HCT116 (cell line): ENCODE measurements around the gene SMARCE1. TPM values are rescaled to one million over a fixed set of nuclear protein-coding genes. Genes with fewer than 3 reads are reported as not detected.

Experiments used
- ATAC-seq: fragments of 200-7000 bp; cut with Tn5 transposase; 2 replicates; pipeline ENCODE4 v1.9.1; 2020; ENCODE audit warnings: mild to moderate bottlenecking, moderate library complexity
- BruUV-seq: library from RNA; stranded (reverse); fragments of 400-500 nt; replicated peaks from 2 replicates; lab custom pipeline; 2021; lab: Mats Ljungman, UMichigan
- CTCF ChIA-PET: fragments of 300-600 bp; sonication (Branson Sonifier 250); formaldehyde crosslinking; loops from one replicate; lab custom pipeline; 2021; ENCODE audit warnings: antibody characterized with exemption; lab: Charles Lee
- POLR2A ChIA-PET: fragments of 300-600, 350-600 bp; sonication (Branson Sonifier 250); formaldehyde crosslinking; loops from one replicate; lab custom pipeline; 2021; ENCODE audit warnings: antibody characterized with exemption; lab: Charles Lee
- RAD21 ChIA-PET, 2 experiments: fragments of 300-600 bp; sonication (Branson Sonifier 250); formaldehyde crosslinking; loops; one replicate each; lab custom pipeline; 2023; ENCODE audit warnings: low total read pairs in 2 of 2; ENCODE audit not compliant: uncharacterized antibody in 2 of 2, unreplicated experiment in 2 of 2, low non-redundant PET in 1 of 2; lab: Charles Lee
- DNase-seq: peaks from one replicate; pipeline ENCODE4 v3.0.0-alpha.2; 2010; ENCODE audit warnings: low read depth, low spot score
- H2AFZ ChIP-seq: fragments of 200-600 bp; shearing (Covaris generic), sonication (generic); 2 replicates; pipeline ENCODE4 v1.6.1; 2017; ENCODE audit warnings: low read depth, mixed run types, mixed read lengths, antibody characterized with exemption, low read length; ENCODE audit not compliant: poor library complexity, severe bottlenecking
- H3K27ac ChIP-seq: 2 replicates; pipeline ENCODE4 v1.5.1; 2012; ENCODE audit warnings: low read depth, low read length
- H3K27me3 ChIP-seq: fragments of 200-600 bp; sonication (generic); 2 replicates; pipeline ENCODE4 v1.6.1; 2016; ENCODE audit warnings: mixed run types, low read length, mixed read lengths; ENCODE audit not compliant: insufficient read depth
- H3K36me3 ChIP-seq, 2 experiments: fragments of 200-500 bp in 1 of 2; fragments of 200-600 bp in 1 of 2; sonication (Bioruptor generic) in 1 of 2; sonication (generic) in 1 of 2; 2 replicates each; pipeline versions ENCODE4 v1.5.1 to v1.6.1; 2014 to 2016; ENCODE audit warnings: low read length in 2 of 2, inconsistent platforms in 1 of 2, mixed read lengths in 1 of 2, mixed run types in 1 of 2; ENCODE audit not compliant: insufficient read depth in 2 of 2, control insufficient read depth in 1 of 2
- H3K4me1 ChIP-seq, 2 experiments: fragments of 200-600 bp in 1 of 2; sonication (generic) in 1 of 2; 2 replicates each; pipeline versions ENCODE4 v1.5.1 to v1.6.1; 2012 to 2017; ENCODE audit warnings: low read length in 2 of 2, inconsistent platforms in 1 of 2, mild to moderate bottlenecking in 1 of 2, mixed read lengths in 1 of 2, mixed run types in 1 of 2, moderate library complexity in 1 of 2; ENCODE audit not compliant: insufficient read depth in 2 of 2, control insufficient read depth in 1 of 2
- H3K4me2 ChIP-seq: fragments of 200-600 bp; sonication (generic); 2 replicates; pipeline ENCODE4 v1.6.1; 2017; ENCODE audit warnings: mixed run types, low read length, mixed read lengths
- H3K4me3 ChIP-seq, 2 experiments: fragments of 200-600 bp in 1 of 2; sonication (generic) in 1 of 2; replicated peaks in 1 of 2; 2 replicates each; pipeline ENCODE4 v1.5.1; 2011 to 2016; ENCODE audit warnings: low read length in 2 of 2, control low read depth in 1 of 2, low read depth in 1 of 2, mild to moderate bottlenecking in 1 of 2, mixed read lengths in 1 of 2, mixed run types in 1 of 2
- H3K79me2 ChIP-seq: fragments of 200-600 bp; sonication (generic); 2 replicates; pipeline ENCODE4 v1.6.1; 2017; ENCODE audit warnings: mild to moderate bottlenecking, mixed run types, low read length, moderate library complexity, mixed read lengths; ENCODE audit not compliant: insufficient read depth
- H3K9ac ChIP-seq: fragments of 200-600 bp; sonication (generic); 2 replicates; pipeline ENCODE4 v1.6.1; 2016; ENCODE audit warnings: low read length, mixed read lengths
- H3K9me2 ChIP-seq: fragments of 200-600 bp; sonication (generic), shearing (Covaris generic); 2 replicates; pipeline ENCODE4 v1.6.1; 2017; ENCODE audit warnings: mixed run types, mild to moderate bottlenecking, moderate library complexity; ENCODE audit not compliant: insufficient read depth
- H3K9me3 ChIP-seq, 2 experiments: fragments of 200-500 bp in 1 of 2; fragments of 200-600 bp in 1 of 2; sonication (Bioruptor generic) in 1 of 2; sonication (generic) in 1 of 2; 2 replicates each; pipeline ENCODE4 v1.6.1; 2014 to 2017; ENCODE audit warnings: low read length in 2 of 2, mixed read lengths in 2 of 2, inconsistent platforms in 1 of 2, low read depth in 1 of 2, mild to moderate bottlenecking in 1 of 2, mixed run types in 1 of 2, moderate library complexity in 1 of 2; ENCODE audit not compliant: control insufficient read depth in 1 of 2, insufficient read depth in 1 of 2
- H4K20me1 ChIP-seq: fragments of 200-600 bp; sonication (generic), shearing (Covaris generic); 2 replicates; pipeline ENCODE4 v1.6.1; 2017; ENCODE audit warnings: mixed run types, mild to moderate bottlenecking, moderate library complexity; ENCODE audit not compliant: insufficient read depth
- ELF1 ChIP-seq: IDR thresholded peaks from 2 replicates; pipeline ENCODE4 v1.6.1; 2012; ENCODE audit warnings: low read depth, borderline replicate concordance
- SRF ChIP-seq: IDR thresholded peaks from 2 replicates; pipeline ENCODE4 v1.6.1; 2012; ENCODE audit warnings: low read depth
- TCF7L2 ChIP-seq: IDR thresholded peaks from 2 replicates; pipeline ENCODE4 v1.7.0; 2011; ENCODE audit warnings: borderline replicate concordance, inconsistent platforms; ENCODE audit not compliant: insufficient read depth, insufficient read length; ENCODE audit errors: extremely low read depth
- ZNF274 ChIP-seq: fragments of 200-500 bp; sonication (Bioruptor generic); IDR thresholded peaks from 2 replicates; pipeline ENCODE4 v1.6.1; 2014; ENCODE audit warnings: mild to moderate bottlenecking, low read depth, low read length, inconsistent platforms
- intact Hi-C: fragments of 100-400 bp; cut with micrococcal nuclease; formaldehyde crosslinking; loops from 2 replicates; pipeline ENCODE4 v1.10.0; 2022
- total RNA-seq: library from RNA; stranded (reverse); gene quantifications from one replicate; pipeline ENCODE4 v1.2.1, GENCODE V29; 2021; ENCODE audit not compliant: unreplicated experiment
- TF ChIP-seq, protein P1 (sequence below): IDR thresholded peaks from 2 replicates; pipeline ENCODE4 v1.6.1; 2011; ENCODE audit warnings: mild to moderate bottlenecking, low read length, moderate library complexity; ENCODE audit not compliant: insufficient replicate concordance; ENCODE audit errors: extremely low read depth
- TF ChIP-seq, protein P2 (sequence below): IDR thresholded peaks from 2 replicates; pipeline ENCODE4 v1.6.1; 2012

SMARCE1 gene
- total RNA-seq, 1 experiment from 2014 or later = 136 TPM

DNA sequence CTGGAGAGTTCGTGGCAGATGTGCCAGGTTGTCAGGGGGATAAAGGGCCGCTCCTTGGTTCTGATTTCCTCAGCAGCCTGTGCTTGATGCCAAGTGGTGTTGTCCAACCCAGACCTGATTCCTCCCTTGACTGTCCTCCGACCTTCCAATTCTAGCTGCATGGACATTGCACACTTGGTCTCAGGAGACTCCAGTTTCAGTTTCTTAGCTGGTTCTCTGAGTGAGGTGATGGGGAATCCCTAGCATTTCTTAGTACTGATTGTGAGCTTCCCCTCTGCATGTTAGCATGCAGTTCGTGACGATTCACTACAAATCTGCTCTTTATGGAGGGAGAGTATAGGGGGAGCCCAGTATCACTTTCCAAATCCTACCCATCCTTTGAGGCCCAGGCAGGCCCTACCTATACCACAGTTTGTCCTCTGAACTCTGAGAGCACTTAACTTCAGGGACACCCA, 70.0 kb downstream of the SMARCE1 start:
- Histone ChIP-seq H3K9me2 (no peaks in the 10 kb centered on the region), H4K20me1 (no peaks in the 10 kb centered on the region), H2AFZ (no peak overlapping the region), H3K36me3 (no peaks in the 10 kb centered on the region), H3K27me3 (no peaks in the 10 kb centered on the region), H3K79me2 (no peaks in the 10 kb centered on the region), H3K27ac (no peak overlapping the region), H3K4me2 (no peak overlapping the region), H3K4me3 (no peak overlapping the region), H3K9ac (no peak overlapping the region), H3K9me3 (peaks cover 0 to 5% of the 10 kb centered on the region in 2 experiments; a peak in 1 of 4 replicates), H3K4me1 (no peaks in the 10 kb centered on the region)
- ChIA-PET RAD21 (no interaction called here), CTCF (interaction anchor here (1.0 to 1.3 kb wide), 2 partner anchors 18 to 38 kb away, joined by 3 to 5 read pairs; no protein-coding TSS in a partner anchor), POLR2A (no interaction called here)
- intact Hi-C loops = no loop called here
- DNase-seq (no peak), ATAC-seq (no peak)
- no TSS peak for BruUV-seq
- TF ChIP-seq, protein P1, sequence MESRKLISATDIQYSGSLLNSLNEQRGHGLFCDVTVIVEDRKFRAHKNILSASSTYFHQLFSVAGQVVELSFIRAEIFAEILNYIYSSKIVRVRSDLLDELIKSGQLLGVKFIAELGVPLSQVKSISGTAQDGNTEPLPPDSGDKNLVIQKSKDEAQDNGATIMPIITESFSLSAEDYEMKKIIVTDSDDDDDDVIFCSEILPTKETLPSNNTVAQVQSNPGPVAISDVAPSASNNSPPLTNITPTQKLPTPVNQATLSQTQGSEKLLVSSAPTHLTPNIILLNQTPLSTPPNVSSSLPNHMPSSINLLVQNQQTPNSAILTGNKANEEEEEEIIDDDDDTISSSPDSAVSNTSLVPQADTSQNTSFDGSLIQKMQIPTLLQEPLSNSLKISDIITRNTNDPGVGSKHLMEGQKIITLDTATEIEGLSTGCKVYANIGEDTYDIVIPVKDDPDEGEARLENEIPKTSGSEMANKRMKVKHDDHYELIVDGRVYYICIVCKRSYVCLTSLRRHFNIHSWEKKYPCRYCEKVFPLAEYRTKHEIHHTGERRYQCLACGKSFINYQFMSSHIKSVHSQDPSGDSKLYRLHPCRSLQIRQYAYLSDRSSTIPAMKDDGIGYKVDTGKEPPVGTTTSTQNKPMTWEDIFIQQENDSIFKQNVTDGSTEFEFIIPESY = no peak
- TF ChIP-seq ELF1 = no peak
- no peak for TF ChIP-seq TCF7L2
- no peak for TF ChIP-seq ZNF274
- TF ChIP-seq, protein P2, sequence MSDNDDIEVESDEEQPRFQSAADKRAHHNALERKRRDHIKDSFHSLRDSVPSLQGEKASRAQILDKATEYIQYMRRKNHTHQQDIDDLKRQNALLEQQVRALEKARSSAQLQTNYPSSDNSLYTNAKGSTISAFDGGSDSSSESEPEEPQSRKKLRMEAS = no peak
- TF ChIP-seq SRF = no peak
